Measurements from ENCODE around the gene JADE1.

JADE1 gene

DNA sequence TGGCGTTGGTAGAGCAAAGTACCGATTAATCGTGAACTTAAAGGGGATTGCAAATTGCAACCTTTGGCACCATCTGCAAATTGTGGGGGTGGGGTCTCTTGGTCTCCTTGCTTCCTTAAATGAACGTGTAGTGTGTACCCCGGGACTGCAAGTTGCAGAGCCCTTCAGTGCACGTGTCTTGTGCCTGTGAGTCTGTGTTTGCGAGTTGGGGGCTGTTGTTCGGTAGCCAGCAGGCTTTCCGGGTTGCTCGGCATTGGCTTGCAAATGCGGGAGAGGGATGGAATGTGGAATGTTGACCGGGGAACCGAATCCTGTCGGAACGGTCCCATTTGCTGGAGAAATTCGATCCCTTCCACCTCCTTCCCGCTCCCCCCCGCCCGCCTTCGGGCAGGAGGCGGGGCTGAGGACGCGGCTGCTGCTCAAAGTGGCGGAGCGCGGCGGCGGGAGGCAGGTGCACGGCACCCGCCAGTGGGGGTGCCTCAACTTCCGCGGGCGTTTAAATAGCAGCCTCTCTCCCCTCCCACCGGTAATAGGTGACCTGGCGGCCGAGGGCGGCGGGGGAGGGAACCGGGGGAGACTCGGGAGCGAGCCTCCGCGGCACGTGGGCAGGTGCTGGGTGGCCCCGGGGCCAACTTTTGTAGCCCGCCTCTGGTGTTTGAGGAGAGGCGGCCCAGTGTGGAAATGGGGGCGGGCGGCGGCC lies 1.5 kb downstream of the JADE1 start:
- DNase-seq (ENCODE audit: low spot score), result peak; percentile 82

DNA sequence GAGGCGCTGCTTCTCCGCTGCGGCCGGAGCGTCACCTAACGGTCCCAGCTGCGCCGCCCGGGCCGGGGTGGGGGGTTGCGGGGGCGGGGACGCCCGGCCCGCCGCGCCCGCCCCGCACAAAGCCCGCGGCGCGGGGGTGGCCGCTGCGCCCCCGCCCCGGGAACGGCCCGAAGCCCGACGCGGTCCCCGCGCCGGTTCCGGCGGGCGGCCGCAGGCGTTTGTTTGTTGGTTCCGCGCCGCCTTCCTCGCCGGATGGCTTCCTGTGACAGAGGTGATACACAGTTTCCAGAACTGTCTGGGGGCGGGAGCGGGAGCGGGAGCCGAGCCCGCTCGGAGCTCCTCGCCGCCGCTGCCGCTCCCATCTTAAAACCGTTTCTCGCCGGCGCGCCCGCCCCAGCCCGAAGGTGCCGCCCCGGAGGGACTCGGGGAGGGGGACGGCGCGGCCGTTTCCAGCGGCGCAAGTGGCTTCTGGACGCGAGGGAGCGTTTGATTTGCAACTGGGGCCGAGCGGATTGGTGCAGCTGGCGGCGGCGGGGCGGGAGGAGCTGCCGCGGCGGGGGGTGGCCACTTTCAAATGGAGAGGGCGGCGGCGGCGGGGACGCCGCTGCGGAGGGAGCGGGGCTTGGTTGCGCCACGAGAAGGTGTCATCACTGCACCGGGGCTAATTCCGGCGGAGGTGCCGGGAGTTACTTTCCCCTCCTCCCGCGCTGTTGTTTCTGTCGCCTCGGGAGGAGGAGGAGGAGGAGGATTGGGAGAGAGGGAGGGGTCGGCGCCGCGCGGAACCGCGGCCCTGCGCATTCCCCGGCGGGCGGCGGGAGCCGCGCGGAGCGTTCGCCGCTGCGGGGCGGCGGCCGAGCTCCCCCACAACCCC lies 2.3 kb downstream of the JADE1 start:
- DNase-seq (ENCODE audit: low spot score), result peak; percentile 90

DNA sequence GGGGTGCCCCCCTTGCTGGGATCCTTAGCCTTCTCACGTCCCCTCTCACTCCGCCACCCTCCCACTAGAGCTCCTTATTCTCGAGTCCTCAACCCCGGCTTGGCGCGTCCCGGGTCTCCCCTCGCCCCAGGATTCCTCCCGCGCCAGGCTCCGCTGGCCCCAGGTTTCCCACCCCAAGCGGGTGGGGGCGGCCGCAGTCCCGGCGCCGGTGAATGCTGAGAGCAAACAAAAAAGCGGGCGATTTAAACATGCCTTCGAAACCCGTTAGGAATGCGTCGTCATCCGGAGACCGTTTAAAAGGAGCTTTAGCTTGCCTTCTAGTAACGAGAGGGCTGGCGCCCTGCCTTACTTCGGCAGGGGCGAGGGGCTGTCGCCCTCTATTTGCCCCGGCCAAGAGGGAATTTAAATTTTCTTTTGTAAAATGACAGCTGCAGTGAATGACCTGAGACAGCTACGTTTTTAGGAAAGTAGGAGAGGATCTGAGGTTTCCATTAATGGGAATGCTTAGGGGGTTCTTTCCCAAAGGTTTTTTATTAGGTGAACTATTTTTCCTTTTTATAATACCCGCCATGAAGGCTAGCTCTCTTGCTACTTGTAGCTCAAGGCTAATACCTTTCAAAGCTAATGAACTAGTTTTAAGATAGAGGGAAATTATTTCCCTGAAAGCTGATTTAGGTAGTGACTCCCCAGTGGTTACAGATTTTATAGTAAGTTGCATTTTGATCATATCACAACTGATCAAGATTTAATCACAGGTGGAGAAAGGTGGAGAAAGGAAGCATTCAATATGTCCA lies 3.1 kb downstream of the JADE1 start:
- no peak for DNase-seq (ENCODE audit: low spot score)

DNA sequence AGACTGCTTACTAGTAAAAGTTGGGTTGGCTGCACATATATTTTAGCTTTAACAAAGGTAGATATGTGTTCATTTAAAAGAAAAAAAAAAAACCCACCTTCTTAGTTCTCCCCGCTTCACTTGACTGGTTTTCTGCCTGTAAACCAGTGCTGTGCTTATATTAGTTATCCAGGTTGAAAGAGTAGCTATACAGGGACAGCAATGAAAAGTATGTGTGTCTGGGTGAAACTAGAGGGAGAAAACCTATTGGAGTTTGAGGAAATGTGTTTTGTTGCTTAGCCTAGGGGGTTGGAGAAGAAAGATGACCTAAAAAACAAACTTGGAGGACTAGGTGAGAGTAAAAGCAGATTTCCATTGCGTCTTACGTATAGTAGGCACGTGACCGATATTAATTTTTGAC lies 4.5 kb downstream of the JADE1 start:
- no peak for DNase-seq (ENCODE audit: low spot score)

DNA sequence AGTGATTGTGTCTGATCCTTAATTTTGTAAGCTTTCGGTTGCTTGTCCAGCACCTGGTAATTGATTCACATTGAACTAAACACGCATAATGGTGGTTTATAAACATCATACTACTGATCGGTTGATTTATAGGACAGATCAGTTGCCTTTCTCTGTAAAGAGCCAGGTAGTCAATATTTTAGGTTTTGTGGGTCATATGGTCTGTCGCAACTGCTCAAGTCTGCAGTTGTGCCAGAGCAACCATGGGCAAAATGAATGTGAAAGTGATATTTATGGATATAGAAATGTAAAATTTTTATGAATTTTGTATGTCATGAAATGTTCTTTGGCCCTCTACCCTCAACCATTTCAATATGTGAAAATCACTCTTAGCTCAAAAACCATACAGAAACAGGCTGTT lies 8.9 kb downstream of the JADE1 start:
- no peak for DNase-seq (ENCODE audit: low spot score)

DNA sequence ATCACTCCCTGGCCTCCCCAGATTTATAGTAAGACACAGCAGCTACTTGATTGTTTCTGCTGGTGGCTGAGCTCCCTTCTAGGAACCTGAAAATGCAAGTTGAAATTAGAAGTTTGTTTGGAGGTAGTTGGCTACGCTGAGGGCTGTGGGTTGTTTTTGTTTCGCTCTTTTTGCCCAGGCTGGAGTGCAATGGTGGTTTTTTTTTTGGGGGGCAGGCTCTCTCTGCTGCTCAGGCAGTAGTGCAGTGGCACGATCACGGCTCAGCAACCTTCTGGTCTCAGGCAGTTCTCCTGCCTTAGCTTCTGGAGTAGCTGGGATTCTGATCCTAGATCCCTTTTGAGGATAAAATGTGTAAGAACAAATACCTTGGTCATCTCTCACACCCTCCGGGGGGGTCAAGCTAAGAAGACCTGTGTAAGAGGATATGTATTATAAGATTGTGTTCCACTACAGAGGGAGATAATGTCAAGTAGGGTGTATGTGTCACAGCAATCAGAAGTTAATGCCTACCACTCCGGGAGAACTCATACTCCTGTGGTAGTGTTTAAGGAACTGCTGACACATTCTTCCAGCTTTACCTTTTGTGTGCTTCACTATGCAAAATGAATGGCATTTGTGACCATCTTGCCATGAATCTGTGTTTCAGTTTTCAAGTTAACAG lies 9.7 kb downstream of the JADE1 start:
- no peak for DNase-seq (ENCODE audit: low spot score)

DNA sequence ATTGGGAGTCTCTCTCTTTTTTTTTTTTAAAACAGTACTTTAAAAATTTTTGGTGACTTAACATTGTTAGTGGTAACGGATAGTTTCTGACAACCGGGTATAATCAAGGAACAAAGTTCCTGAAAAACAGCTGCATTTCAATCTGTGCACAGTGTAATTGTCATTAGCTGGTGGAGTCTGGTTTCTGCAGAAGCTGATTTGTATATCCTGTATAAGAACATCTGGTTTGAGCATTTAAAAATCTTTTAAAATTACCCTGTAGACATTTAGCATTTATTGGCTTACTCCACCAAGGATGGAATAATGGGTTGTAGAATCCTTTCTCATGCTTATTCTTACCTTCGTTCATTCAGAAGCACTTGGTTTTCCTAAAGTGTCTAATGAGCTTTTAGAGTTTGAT lies 11.2 kb downstream of the JADE1 start:
- DNase-seq (ENCODE audit: low spot score), result no peak

DNA sequence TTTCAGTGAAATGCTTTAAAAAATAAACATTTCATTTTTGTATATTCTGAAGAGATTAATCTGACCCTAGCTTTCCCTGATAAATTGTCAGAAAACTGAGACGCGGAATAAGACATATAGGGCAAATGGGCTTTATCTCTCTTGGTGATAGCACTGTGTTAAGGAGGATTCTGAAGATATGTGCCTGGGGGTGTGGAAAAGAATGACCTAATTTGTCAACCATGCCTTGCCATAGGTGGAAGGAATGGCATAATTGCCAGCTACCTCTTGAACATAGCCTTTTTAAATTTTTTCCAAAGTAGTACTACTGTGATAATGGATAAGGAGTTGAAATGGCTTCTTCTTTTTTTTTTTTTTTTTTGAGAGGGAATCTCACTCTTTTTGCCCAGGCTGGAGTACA lies 11.7 kb downstream of the JADE1 start:
- no peak for DNase-seq (ENCODE audit: low spot score)

DNA sequence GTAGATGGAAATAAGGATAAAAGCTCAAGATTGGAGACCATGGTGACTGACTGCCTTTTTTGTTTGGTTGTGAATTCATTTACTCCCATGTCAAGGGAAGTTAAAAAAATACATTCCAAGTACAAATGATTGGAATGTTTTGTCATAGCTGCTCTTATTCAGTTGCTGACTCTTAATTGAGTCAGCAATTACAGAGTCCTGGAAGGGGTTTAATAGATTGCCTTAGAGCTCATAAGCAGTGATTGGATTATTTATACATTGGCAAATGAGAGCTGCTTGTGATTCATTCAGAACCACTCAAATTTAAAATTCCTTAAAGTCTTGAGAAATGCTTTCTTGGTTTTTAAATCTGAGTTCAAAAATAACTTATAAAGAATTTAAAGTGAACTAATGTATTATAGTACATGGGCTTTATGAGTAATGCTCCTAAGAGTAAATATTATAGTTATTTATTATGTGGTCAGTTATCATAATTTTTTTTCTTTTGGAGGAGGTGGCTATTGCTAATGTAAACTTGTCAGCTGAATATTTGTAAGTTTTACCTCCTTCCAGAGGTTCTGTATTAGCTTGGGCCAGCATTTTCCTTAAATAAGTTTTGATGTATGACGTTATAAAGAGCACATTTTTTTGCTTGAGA lies 13.6 kb downstream of the JADE1 start:
- no peak for DNase-seq (ENCODE audit: low spot score)

DNA sequence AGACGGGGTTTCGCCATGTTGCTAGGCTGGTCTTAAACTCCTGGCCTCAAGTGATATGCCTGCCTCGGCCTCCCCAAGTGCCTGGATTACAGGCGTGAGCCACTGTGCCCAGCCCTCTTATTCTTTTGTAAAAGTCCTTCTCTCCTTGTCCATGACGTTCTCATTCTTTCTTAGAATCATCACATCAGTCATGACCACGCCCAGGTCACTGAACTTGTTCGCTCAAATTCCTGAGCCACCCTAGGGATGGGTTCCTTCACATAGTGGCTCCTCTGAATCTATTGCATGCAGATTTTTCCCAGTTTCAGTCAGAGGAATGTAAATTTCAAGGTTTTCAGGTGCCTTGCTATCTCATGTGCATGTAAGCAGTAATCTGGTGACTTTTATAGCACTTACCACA lies 15.7 kb downstream of the JADE1 start:
- DNase-seq (ENCODE audit: low spot score), result no peak

DNA sequence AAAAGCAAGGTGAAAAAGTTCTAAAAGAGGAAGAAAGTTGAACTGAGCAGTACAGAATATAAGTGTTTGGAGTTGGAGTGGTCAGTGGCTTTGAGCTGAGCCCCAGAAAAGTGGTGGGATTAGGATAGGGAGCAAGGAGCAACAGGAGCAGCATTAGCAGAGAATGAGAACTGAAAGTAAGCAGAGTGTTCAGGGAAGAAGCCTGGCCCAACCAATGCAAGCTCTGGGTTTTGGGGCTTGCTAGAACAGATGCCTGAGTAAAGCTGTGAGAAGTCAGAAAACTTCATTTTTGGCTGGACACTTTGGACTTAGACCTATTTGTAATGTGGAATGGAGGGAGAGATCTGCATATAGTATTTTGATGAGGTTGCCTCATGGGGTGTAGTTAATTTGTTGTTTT lies 17.8 kb downstream of the JADE1 start:
- DNase-seq (ENCODE audit: low spot score), result no peak

DNA sequence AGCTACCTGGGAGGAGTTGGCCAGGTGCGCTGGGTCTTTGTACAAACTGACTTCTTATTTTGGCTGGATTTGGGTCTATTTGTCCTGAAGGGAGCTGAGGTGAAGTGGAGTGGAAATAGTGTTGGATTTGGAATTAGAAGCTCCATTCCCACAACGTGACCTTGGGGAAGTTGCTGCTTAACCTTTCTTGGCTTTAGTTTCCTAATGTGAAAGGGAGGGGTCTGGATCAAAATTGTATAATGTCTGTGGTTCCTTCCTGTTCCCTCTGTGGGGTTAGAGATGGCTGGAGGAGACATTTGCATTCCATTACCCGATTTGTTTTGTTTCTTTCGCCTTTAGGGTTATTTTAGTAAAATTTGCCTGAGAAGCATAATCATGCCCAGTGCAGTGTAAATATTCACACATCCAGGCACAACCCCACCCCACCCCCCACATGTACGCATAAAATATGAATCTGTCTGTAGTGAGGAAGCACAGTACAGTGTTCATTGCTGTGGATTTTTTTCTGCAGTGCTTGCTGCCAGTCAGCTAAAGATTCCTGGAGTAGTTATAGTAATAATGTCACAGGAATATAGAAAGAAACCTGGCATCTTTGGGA lies 21.5 kb downstream of the JADE1 start:
- no peak for DNase-seq (ENCODE audit: low spot score)

DNA sequence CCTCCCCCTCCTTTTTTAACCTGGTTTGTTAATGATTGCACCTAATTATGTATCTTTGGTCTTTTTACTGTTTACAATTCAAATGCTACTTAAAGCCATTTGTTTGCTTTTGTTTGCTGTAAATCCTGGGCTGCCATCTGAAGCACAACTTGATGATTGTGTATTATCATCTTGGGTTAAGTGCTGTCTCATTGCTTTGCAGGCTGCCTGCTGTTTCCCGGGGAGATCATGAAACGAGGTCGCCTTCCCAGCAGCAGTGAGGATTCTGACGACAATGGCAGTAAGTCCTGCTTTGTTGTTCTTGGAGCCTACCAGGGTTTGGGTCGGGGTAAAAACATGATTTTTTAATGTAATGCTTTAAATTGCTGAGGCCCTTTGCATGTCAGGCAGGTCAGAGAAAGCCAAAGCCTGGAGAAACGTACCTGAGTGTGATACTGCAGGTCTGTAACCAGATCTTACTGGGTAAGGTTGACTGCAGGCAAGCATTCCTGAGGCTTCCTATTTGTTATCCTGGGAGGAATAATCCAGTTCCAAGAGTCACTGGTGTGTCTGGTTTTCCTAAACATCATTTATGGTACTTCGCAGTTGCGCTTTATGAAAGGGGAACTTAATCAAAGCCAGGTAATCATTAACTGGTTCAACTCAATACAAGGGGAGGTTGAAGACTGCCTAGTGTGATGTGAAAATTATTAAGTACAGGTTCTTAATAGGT lies 22.2 kb downstream of the JADE1 start:
- DNase-seq (ENCODE audit: low spot score), result no peak

DNA sequence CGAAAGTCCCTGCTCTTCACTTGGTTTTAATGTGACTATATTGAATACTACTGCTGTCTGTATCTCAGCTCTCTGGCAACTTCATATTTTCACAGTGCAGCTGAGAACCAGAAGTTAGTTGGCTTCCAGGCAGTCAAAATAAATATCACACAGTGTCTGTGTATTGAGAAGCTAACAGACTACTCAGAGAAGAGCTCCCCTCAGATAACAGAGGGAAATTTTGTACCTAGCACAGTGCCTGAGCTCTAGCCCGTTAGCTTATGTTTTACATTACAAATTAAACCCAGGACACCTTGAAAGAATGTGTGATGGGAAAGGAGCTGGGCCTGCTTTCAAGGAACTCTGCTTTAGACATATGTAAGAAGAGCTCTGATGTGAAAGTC lies 22.7 kb downstream of the JADE1 start:
- no peak for DNase-seq (ENCODE audit: low spot score)

DNA sequence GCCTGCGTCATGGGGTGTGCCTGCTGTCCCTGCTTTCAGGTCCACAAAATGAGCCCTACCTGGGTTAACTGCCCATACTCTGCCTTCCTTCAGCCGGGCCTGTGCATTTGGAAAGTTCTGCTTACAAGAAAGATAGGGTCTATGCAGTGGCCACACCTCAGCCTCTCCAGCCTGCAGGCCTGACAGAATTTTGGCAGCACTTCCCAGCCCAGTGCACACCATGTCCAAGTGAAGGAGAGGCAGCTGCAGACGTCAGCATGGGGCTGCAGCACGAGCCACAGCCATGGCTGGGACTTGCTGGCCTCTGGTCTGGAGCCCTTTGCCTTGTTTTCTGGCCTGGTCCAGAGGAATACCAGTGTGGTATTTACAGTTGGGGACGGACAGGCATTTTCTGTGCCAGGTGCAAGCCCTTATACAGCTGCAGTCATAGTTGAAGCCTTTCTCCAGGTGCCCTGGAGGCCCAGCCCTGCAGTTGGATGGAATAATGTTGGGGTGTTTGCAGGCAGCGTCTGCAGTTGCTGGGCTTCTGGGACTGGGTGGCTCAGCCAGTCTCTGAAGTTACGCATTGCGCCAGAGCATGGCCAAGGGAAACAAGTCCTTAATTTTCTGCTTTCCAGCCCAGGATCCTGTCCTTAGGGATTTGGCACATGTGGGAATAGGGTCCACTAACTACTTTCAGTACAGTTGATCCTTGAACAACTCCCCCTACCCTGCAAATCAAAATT lies 26.2 kb downstream of the JADE1 start:
- DNase-seq (ENCODE audit: low spot score), result no peak

DNA sequence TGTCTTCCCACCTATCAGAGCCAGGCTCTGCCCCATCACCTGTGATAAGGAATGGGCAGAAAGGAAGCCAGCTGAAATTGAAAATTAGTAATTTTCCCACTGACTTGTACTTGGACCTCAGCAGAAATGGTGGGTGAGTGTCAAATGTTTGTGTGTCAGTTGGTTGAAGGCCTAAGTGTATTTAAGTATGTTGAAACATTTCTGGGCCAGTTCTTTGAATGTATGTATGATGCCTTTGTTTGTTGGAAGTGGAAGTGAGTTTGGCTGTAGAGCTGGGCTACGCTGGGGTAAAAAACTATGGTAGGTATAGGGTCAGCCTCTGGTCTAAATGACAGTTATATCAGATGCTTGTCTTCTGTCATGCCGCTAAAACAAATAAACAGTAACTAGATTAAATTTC lies 27.7 kb downstream of the JADE1 start:
- DNase-seq (ENCODE audit: low spot score), result no peak

DNA sequence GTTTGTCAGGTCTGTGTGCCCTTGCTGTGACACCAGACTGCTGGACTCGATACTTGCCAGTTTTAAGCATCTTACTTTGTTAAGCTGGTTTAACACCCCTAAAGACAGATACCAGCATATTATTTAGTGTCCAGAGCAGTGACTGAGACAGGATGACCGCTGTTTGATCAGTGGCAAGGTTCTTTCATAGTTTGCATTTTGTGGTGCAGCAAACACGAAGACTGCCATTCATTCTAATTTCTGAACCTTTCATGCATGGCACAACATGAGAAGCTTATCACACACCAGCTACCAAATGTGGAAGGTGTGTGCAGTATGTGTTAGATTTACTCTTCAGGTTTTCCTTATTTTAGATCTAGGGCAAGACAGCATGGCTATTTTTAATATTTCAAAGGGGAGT lies 28.2 kb downstream of the JADE1 start:
- no peak for DNase-seq (ENCODE audit: low spot score)

DNA sequence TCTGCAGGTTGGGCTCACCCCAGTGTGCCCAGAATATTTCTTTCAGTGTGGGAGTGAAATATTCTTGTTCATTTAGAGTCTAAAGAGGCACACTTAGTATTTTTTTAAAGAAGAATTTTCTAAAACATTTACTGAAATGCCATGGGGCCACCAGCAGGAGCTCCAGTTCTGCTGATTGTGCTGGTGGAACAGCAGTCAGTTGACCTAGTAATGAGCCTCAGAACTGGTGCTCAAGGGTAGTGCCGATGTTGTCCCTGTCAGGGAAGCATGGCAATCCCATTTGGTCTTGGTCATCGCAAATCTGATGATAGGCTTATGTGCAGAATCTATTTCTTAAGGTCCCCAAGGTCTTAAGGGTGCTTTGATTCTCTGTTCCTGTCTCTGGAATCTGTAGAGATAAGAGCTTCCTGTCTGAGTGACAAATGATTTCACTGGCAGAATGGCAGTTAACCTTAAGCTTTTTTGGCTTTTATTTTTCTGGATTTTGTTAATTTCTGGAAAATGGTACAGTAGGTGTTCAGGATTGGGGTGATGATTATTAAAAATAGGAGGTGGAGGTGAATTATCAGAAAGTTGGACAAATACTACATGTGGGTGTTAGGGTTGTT lies 31.3 kb downstream of the JADE1 start:
- DNase-seq (ENCODE audit: low spot score), result no peak

DNA sequence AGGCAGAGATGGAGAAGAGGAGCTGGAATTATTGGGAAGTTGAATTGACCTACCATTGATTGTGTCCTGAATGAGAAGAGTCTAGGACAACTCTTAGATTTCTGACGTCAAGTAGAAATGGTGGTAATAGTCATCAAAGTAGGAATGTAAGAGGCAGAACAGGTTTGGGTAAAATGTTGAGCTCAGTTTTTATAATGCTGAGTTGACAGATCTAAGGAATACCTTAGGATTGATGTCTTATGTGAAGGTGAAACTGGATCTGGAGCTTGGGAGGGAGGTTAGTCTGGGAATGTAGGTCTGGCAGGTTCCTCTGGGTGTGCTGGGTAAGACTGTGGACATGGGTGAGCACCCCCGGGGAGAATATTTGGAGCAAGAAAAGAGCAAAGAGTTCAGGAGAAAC lies 31.9 kb downstream of the JADE1 start:
- no peak for DNase-seq (ENCODE audit: low spot score)

DNA sequence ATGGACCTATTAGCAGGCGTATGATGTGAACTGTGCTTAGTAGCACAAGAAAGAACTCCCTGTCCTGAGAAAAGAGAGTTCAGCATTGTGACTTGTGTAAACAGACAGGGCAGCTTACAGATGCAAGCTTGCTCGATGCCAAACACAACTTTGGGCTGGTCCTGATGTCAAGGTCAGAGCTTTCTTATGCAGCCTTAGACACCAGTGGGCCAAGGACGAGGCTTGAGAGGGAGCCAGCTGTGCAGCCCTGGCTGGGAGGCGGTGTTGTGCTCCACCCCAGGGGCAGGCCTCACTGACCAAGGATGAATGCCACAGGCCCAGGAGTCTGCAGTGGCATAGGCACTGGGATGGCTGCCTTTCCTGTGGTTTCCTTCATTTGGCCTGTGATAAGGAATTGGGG lies 35.4 kb downstream of the JADE1 start:
- no peak for DNase-seq (ENCODE audit: low spot score)

All from D341Med (cell line).